Neural progenitor cell (in vitro differentiated cells): ENCODE data around the gene CFAP61. TPM values are rescaled to one million over a fixed set of nuclear protein-coding genes. Genes with fewer than 3 reads are reported as not detected.

ENCODE experiments used
- DNase-seq: peaks from one replicate; pipeline ENCODE4 v3.0.0-alpha.2; 2016; ENCODE audit warnings: low spot score
- H2AFZ ChIP-seq: fragments of 200-600 bp; sonication (generic); replicated peaks from 2 replicates; pipeline ENCODE4 v1.6.1; 2016; ENCODE audit warnings: antibody characterized with exemption
- H3F3A ChIP-seq: fragments of 200-600 bp; sonication (generic); 2 replicates; pipeline ENCODE4 v1.6.1; 2016; ENCODE audit warnings: antibody characterized with exemption, low read depth
- H3K27ac ChIP-seq: fragments of 200-600 bp; sonication (generic); 2 replicates; pipeline ENCODE4 v1.5.1; 2016; ENCODE audit warnings: mild to moderate bottlenecking
- H3K27me3 ChIP-seq: fragments of 200-600 bp; sonication (generic); 2 replicates; pipeline ENCODE4 v1.6.1; 2016; ENCODE audit warnings: mild to moderate bottlenecking, moderate library complexity
- H3K36me3 ChIP-seq: fragments of 200-600 bp; sonication (generic); 2 replicates; pipeline ENCODE4 v1.5.1; 2016
- H3K4me1 ChIP-seq: fragments of 200-600 bp; sonication (generic); 2 replicates; pipeline ENCODE4 v1.6.1; 2016; ENCODE audit warnings: mixed run types
- H3K4me2 ChIP-seq: fragments of 200-600 bp; sonication (generic); 2 replicates; pipeline ENCODE4 v1.6.1; 2016
- H3K4me3 ChIP-seq: fragments of 200-600 bp; sonication (generic); 2 replicates; pipeline ENCODE4 v1.5.1; 2016
- H3K79me2 ChIP-seq: fragments of 200-600 bp; sonication (generic); 2 replicates; pipeline ENCODE4 v1.6.1; 2016; ENCODE audit warnings: low read depth
- H3K9ac ChIP-seq: fragments of 200-600 bp; sonication (generic); 2 replicates; pipeline ENCODE4 v1.6.1; 2016
- H3K9me3 ChIP-seq: fragments of 200-600 bp; sonication (generic); 2 replicates; pipeline ENCODE4 v1.5.1; 2016; ENCODE audit warnings: low read depth
- H4K20me1 ChIP-seq: fragments of 200-600 bp; sonication (generic); 2 replicates; pipeline ENCODE4 v1.6.1; 2016; ENCODE audit warnings: low read depth
- H3K27ac Mint-ChIP-seq: 3 replicates; pipeline ENCODE4 v1.8.0; 2021; ENCODE audit warnings: mixed read lengths
- H3K27me3 Mint-ChIP-seq: 2 replicates; pipeline ENCODE4 v1.8.0; 2022; ENCODE audit warnings: low read depth, mild to moderate bottlenecking, inconsistent platforms, moderate library complexity, mixed read lengths; ENCODE audit not compliant: insufficient read depth
- H3K36me3 Mint-ChIP-seq: 3 replicates; pipeline ENCODE4 v1.8.0; 2021; ENCODE audit warnings: mixed read lengths
- H3K4me1 Mint-ChIP-seq: 3 replicates; pipeline ENCODE4 v1.8.0; 2021; ENCODE audit warnings: mixed read lengths
- H3K4me3 Mint-ChIP-seq: 3 replicates; pipeline ENCODE4 v1.8.0; 2021; ENCODE audit warnings: mild to moderate bottlenecking, moderate library complexity, mixed read lengths
- H3K9me3 Mint-ChIP-seq: 3 replicates; pipeline ENCODE4 v1.8.0; 2020; ENCODE audit warnings: mixed read lengths
- EZH2 ChIP-seq: fragments of 200-600 bp; sonication (generic); IDR thresholded peaks from 2 replicates; pipeline ENCODE4 v1.6.1; 2017; ENCODE audit warnings: antibody characterized with exemption, mild to moderate bottlenecking, moderate library complexity
- EZH2phosphoT487 ChIP-seq: fragments of 200-600 bp; sonication (generic); IDR thresholded peaks from 2 replicates; pipeline ENCODE4 v1.6.1; 2017; ENCODE audit warnings: antibody characterized with exemption
- total RNA-seq: library from RNA; depleted of rRNA; stranded (reverse); fragments of >200 nt; gene quantifications from 2 replicates; pipeline ENCODE4 v1.2.3, GENCODE V29; 2015; ENCODE audit warnings: low replicate concordance
- TF ChIP-seq, protein P1 (sequence below): fragments of 200-600 bp; sonication (generic); IDR thresholded peaks from 2 replicates; pipeline ENCODE4 v1.5.1; 2017; ENCODE audit warnings: antibody characterized with exemption, mild to moderate bottlenecking

The CFAP61 gene
- total RNA-seq, 1 donor from 2014 or later = not detected

GRCh38 chr20:20265210-20265609, 212.9 kb downstream of the CFAP61 start:
- Histone ChIP-seq H2AFZ (no peak overlapping the region), H3K9ac (no peak overlapping the region), H3K4me2 (no peak overlapping the region), H3K27ac (no peak overlapping the region), H4K20me1 (no peaks in the 10 kb centered on the region), H3K9me3 (no peaks in the 10 kb centered on the region), H3K79me2 (no peaks in the 10 kb centered on the region), H3K4me1 (no peaks in the 10 kb centered on the region), H3F3A (no peaks in the 10 kb centered on the region), H3K4me3 (no peak overlapping the region), H3K36me3 (no peaks in the 10 kb centered on the region), H3K27me3 (no peaks in the 10 kb centered on the region)
- H3K36me3 Mint-ChIP-seq = no peaks in the 10 kb centered on the region
- TF ChIP-seq, protein P1, sequence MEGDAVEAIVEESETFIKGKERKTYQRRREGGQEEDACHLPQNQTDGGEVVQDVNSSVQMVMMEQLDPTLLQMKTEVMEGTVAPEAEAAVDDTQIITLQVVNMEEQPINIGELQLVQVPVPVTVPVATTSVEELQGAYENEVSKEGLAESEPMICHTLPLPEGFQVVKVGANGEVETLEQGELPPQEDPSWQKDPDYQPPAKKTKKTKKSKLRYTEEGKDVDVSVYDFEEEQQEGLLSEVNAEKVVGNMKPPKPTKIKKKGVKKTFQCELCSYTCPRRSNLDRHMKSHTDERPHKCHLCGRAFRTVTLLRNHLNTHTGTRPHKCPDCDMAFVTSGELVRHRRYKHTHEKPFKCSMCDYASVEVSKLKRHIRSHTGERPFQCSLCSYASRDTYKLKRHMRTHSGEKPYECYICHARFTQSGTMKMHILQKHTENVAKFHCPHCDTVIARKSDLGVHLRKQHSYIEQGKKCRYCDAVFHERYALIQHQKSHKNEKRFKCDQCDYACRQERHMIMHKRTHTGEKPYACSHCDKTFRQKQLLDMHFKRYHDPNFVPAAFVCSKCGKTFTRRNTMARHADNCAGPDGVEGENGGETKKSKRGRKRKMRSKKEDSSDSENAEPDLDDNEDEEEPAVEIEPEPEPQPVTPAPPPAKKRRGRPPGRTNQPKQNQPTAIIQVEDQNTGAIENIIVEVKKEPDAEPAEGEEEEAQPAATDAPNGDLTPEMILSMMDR = no peak
- TF ChIP-seq EZH2phosphoT487 = no peak
- TF ChIP-seq EZH2 = no peak
- no peak for DNase-seq
- no peaks in the 10 kb centered on the region for H3K9me3 Mint-ChIP-seq
- peaks cover 12% of the 10 kb centered on the region for H3K27me3 Mint-ChIP-seq
- H3K27ac Mint-ChIP-seq = no peak overlapping the region
- peaks cover 5% of the 10 kb centered on the region for H3K4me1 Mint-ChIP-seq
- no peak overlapping the region for H3K4me3 Mint-ChIP-seq

DNA sequence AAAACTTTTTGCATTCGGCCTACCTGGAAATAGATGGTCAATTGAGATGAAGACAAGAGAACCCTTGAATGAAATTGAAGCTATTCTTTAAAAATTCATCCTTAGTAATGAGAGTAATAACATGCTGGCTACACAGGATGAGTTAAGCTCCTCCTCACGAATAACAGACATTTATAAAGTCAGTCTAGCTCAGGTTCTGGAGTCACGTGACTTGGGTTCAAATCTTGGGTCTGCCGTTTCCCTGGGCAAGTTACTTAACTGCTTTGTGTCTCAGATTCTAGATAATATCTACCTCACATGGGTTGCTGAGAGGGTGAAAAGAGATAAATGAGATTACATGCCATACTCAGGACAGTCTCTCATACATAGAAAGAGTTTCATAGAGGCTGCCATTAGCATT, 214.2 kb downstream of the CFAP61 start:
- Histone ChIP-seq H3K9ac (no peak overlapping the region), H3K4me1 (no peaks in the 10 kb centered on the region), H3K4me2 (no peak overlapping the region), H3F3A (no peaks in the 10 kb centered on the region), H4K20me1 (no peaks in the 10 kb centered on the region), H3K36me3 (no peaks in the 10 kb centered on the region), H3K79me2 (no peaks in the 10 kb centered on the region), H3K27me3 (no peaks in the 10 kb centered on the region), H3K4me3 (no peak overlapping the region), H3K9me3 (no peaks in the 10 kb centered on the region), H2AFZ (no peak overlapping the region), H3K27ac (no peak overlapping the region)
- TF ChIP-seq EZH2 (no peak), EZH2phosphoT487 (no peak)
- TF ChIP-seq, protein P1 = no peak
- H3K4me1 Mint-ChIP-seq = peaks cover 5% of the 10 kb centered on the region
- DNase-seq = no peak
- H3K36me3 Mint-ChIP-seq = no peaks in the 10 kb centered on the region
- peaks cover 13% of the 10 kb centered on the region for H3K27me3 Mint-ChIP-seq
- H3K4me3 Mint-ChIP-seq = no peak overlapping the region
- no peaks in the 10 kb centered on the region for H3K9me3 Mint-ChIP-seq
- no peak overlapping the region for H3K27ac Mint-ChIP-seq

GRCh38 chr20:20267685-20268370, 215.5 kb downstream of the CFAP61 start:
- no peak for DNase-seq
- H3K27ac Mint-ChIP-seq = no peak overlapping the region
- H3K27me3 Mint-ChIP-seq = peaks cover 6% of the 10 kb centered on the region
- H3K36me3 Mint-ChIP-seq = no peaks in the 10 kb centered on the region
- Histone ChIP-seq H3K9ac (no peak overlapping the region), H3K36me3 (no peaks in the 10 kb centered on the region), H3K4me1 (no peaks in the 10 kb centered on the region), H3K4me2 (no peak overlapping the region), H3K9me3 (no peaks in the 10 kb centered on the region), H3F3A (no peaks in the 10 kb centered on the region), H3K4me3 (no peak overlapping the region), H4K20me1 (no peaks in the 10 kb centered on the region), H3K27ac (no peak overlapping the region), H2AFZ (peak overlapping the region; percentile 89), H3K27me3 (no peaks in the 10 kb centered on the region), H3K79me2 (no peaks in the 10 kb centered on the region)
- peaks cover 5% of the 10 kb centered on the region for H3K4me1 Mint-ChIP-seq
- H3K4me3 Mint-ChIP-seq = no peak overlapping the region
- no peaks in the 10 kb centered on the region for H3K9me3 Mint-ChIP-seq
- no peak for TF ChIP-seq EZH2phosphoT487
- no peak for TF ChIP-seq EZH2
- TF ChIP-seq, protein P1 = no peak
